ENCODE data around the gene VAX1. TPM values are rescaled to one million over a fixed set of nuclear protein-coding genes. Genes with fewer than 3 reads are reported as not detected.

Gene VAX1
- total RNA-seq, 1 donor from 2014 or later: not detected

DNA sequence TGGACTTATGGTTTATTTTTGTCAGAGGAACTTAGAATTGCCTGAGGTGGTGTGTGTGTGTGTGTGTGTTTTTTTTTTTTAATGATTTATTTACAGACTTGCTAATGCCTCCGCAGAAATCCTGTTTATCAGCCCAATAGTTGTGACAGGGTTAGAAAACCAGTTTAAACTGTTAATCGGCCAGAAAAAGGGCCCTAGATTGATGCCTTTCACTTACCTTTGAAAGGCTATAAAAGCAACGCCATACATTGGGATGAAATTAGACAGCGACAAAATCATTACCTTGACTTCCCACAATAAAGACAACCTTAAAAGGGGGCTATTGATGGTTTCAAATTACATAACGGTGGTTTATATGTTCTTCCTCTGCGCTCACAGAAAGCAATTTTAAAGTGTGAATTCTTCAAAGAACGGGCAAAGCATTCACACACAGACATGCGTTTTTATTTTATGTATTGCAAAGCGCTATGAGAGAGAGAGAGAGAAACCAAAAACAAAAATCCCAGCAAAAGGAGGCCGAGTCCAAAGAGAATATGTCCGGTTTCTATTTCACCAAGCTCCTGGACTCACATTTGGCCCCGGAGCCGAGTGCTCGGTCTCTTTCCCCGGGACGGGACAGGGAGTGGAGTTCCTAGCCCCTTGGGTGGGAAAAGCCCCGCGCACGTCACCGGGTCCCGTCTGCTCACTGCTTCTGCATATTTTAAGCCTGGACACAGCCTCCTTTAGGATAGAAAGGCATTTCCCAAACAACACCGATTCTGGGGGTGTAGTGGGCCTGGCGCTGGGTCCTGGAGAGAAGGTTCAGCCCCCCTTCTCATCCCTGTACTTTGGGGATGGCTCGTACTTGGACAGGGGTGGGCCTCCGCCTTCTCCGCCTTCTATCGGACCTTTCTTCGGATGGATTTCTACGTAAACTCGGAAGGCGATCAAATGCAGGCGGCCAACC, 26.8 kb upstream of the VAX1 start:
- DNase-seq (ENCODE audit: low read depth): no peak

- no peak for DNase-seq (ENCODE audit: low read depth)
Observed at GRCh38 chr10:117163954-117164548, 26.0 kb upstream of the VAX1 start.

GRCh38 chr10:117163061-117163953, 25.2 kb upstream of the VAX1 start:
- DNase-seq (ENCODE audit: low read depth): no peak

DNA sequence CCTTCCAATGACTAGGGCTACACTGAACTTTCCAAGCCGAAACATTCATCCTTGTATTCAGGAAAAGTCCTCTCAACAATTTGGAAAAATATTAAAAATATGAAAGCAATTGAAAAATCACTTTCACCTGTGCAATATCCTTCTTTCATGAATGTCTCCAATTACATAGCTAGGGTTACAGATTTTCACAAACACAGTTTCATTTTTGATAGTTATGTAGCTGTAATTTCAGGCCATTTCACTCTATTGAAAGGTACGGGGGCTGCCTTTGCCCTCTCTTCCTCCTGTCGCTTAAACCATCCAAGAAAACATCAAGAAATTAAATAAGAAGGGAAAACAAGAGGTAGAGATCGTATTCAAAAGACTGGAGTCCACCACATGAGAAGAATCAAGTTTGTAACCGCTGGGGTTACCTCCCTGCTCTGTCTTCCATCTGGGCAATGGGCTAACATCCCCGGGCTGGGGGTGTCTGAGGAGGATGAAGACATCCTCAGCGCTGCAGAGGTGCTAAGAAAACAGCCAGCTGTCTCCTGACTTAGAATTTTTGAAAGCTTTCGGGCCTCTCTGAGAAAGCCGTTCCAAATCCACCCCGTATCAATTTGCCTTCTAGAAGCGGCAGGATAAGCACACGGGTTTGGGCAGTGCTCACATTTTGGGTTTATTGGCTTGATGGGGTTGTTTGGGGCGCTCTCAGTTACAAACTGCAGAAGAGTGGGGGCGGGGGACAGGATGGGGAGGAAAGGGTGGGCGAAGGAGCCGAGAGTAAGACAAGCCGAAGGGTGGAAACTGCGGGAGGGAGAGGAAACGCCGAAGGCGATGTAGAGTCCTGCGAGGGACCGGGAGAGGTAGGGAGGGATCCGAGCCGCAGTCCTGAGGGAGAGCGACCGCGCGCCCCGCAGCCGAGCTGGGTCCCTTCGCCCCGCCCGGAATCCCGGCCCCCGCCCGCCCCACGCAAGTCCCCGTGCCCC, 24.3 kb upstream of the VAX1 start:
- no peak for DNase-seq (ENCODE audit: low read depth)

- DNase-seq (ENCODE audit: low read depth): no peak
Observed at GRCh38 chr10:117161386-117162033, 23.4 kb upstream of the VAX1 start.

DNA sequence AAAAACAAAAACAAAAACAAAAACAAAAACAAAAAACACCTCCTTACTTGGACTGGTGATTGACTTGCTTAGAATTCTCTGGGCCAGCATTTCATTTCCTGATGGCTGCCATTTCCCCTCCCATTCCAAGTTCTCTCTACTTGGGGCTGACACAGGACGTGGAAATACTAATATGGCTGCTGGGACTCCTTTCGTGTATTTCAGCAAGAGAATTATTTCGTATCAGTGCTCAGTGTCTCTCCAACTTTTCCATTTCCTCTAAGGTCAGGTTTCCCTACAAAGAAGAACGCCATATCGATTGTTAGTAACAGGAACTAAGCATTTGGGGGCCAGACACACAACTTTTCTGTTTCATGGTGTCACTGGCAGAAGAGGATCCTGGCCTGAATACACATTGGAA, 22.5 kb upstream of the VAX1 start:
- DNase-seq (ENCODE audit: low read depth): no peak

- no peak for DNase-seq (ENCODE audit: low read depth)
Observed at GRCh38 chr10:117159390-117159789, 21.3 kb upstream of the VAX1 start.

DNA sequence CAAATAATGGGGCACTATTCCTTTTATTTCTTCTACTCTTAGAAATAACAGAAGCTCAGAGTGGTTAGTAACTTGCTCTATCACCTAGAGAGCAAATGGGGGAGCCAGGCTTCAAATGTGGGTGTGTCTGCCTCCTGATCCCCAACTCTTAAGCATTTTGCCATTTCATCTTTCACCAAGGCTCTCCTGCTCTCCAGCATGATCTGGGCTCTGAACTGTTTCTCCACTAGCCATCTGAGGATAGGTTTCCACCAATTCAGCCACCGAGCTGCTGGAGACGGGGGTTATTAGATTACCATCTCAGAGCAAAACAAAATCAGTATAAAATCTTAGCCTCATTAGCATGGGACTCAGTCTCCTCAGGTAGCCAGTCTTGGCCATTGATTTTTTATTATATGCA, 20.2 kb upstream of the VAX1 start:
- DNase-seq (ENCODE audit: low read depth): no peak

GRCh38 chr10:117152668-117153067, 14.6 kb upstream of the VAX1 start:
- DNase-seq (ENCODE audit: low read depth): peak; percentile 57

DNA sequence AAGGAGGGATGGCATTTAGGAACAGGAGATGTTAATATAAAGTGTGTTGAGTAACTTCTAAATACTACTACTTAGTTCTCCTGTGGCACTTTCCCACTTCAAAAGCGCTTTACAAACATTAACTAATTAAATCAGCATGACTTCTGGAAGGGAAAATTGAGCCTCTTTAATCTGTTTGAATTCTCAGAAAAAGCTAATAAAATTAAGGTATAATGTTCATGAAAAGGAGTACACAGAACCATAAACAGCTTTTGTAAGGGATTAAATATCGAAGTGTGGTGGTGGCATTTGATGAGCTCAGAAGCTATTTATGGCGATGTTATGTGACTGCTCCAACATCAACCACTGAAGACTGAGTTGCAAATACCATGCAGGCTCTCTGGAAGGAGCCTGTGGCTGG, 10.2 kb upstream of the VAX1 start:
- peak; percentile 76 for DNase-seq (ENCODE audit: low read depth)

DNA sequence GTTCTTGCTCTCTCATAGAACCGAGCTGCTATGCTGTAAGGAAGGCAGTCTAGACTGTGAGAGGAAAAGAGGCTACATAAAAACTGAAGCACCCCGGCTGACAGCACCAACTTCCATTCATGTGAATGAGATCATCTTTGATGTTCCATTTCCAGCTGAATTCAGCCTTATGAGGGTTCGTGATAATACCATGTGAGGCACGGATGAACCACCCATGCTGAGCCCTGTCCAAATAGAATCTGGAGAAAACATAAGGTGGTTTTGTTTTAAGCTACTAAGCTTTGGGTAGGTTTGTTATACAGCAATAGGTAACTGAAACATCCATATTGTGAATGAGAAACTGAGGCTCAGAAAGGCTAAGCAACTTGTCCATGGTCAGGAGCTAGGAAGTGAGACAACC, 6.9 kb upstream of the VAX1 start:
- no peak for DNase-seq (ENCODE audit: low read depth)

DNA sequence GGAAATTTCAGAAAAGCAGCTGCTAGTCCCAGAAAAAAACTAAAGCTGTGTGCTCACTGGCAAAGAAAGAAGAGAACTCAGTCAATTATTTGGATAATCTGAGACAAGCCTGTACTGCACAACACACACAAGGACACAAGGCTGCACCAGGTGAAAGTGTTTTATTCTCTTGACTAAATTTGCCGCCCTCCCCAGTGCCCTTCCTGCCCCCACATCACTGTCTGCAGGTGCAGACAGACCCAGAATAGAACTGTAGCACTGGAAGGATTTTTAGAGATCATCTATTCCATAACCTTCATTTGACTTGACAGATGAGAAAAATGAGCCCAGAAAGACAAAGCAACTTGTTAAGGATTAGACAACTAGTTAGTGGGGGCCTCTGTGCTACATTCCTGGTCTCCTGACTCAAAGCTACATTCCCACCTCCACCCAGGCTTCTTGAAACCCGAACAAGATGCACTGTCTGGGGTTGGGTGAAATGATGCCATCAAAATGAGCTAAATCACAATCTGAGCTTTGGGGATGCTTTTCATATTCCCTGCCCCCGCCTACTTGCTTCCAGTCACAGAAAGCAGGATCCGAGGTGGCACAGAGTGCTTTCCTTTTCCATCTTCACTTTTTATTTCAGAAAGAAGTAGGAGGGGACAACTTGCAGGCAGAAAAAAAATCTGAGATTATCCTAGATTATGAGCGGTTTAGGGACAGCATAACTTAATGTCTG, 5.2 kb upstream of the VAX1 start:
- no peak for DNase-seq (ENCODE audit: low read depth)

GRCh38 chr10:117140525-117140902, 2.4 kb upstream of the VAX1 start:
- no peak for DNase-seq (ENCODE audit: low read depth)

DNA sequence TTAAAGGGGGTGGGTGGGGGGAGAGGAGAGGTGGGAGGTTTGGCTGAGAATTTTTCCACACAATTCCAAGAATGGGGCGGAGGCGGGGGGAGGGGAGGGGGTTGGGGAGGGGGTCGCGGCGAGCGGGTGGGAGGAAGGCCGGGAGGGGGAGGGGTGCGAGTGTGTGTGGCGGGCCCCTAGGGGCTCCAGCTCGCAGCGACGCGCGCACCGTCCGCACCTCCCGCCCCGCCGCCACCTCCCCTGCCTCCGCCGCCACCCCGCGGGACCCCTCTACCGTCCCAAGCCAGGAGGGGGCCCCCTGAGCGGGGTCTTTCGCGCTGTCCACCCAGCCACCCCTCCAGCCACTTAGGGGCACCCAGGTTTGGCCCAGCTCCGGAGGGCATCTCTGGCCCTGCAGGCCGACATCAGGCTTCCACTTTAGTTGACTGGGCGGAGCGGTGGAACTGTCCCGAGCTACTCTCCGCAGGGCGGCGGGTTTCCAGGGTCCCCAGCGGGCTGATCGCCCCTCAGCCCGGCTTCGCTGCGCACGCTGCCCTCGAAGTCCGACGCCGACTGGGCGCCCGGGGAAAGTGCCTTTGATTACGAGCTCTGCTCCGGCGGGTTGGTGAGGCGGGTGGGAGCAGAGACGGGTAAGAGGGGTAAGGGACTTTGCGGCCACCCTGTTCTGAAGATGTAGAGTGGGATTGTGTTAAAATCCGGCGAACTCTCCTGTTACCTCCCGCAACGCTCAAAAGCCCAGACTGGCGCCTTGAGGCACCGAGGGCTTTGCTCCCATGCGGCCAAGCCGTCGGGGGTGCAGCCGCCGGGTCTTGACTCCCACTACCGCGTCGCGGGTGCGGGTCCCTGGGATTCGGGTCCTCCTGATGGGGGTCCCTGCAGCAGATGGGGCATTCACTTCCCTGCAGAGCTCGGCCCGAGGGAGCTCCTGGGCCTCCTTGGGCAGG, 1.8 kb upstream of the VAX1 start:
- no peak for DNase-seq (ENCODE audit: low read depth)

- no peak for DNase-seq (ENCODE audit: low read depth)
Observed at GRCh38 chr10:117138838-117139580, 939 bp upstream of the VAX1 start.

- DNase-seq (ENCODE audit: low read depth): peak; percentile 7
Observed at GRCh38 chr10:117137031-117137910, 799 bp downstream of the VAX1 start.
